Activated CD8-positive, alpha-beta T cell treated with anti-CD3 and anti-CD28 coated beads, Interleukin-2, amount 10 ng/mL, durations not matched to agents 7 days and 5 days (primary cell): ENCODE measurements around the gene CMTM3. TPM values are rescaled to one million over a fixed set of nuclear protein-coding genes. Genes with fewer than 3 reads are reported as not detected.
A peak's percentile ranks its signal among the peaks of the same experiment; 100 is the strongest.
"Not testable (repeated sequence)": the region's sequence is repeated elsewhere in the genome, so short reads cannot be mapped to it uniquely, and the experiment has no call there.

Experiments
- ATAC-seq: fragments of 150-1000 bp; cut with Tn5 transposase; one replicate; pipeline ENCODE4 v1.10.0; 2021; ENCODE audit warnings: moderate library complexity
- CTCF ChIA-PET: fragments of 350-600 bp; sonication (Branson Sonifier 250); formaldehyde crosslinking; loops from one replicate; lab custom pipeline; 2021; ENCODE audit warnings: antibody characterized with exemption; lab: Charles Lee
- POLR2A ChIA-PET: fragments of 350-600 bp; sonication (Branson Sonifier 250); formaldehyde crosslinking; loops from one replicate; lab custom pipeline; 2021; ENCODE audit warnings: antibody characterized with exemption; lab: Charles Lee
- DNase-seq: peaks from one replicate; pipeline ENCODE4 v3.0.0-alpha.2; 2020
- H3K27ac Mint-ChIP-seq: one replicate; pipeline ENCODE4 v1.8.0; 2021; ENCODE audit warnings: mild to moderate bottlenecking, mixed read lengths
- H3K27me3 Mint-ChIP-seq: one replicate; pipeline ENCODE4 v1.8.0; 2021; ENCODE audit warnings: low read depth, mixed read lengths
- H3K36me3 Mint-ChIP-seq: one replicate; pipeline ENCODE4 v1.8.0; 2021; ENCODE audit warnings: low read depth, mixed read lengths
- H3K4me1 Mint-ChIP-seq: one replicate; pipeline ENCODE4 v1.8.0; 2021; ENCODE audit warnings: low read depth, mixed read lengths
- H3K4me3 Mint-ChIP-seq: one replicate; pipeline ENCODE4 v1.8.0; 2021; ENCODE audit warnings: mild to moderate bottlenecking, mixed read lengths
- H3K9me3 Mint-ChIP-seq: one replicate; pipeline ENCODE4 v1.8.0; 2022; ENCODE audit warnings: mixed read lengths; ENCODE audit not compliant: insufficient read depth
- total RNA-seq, 2 experiments: library from RNA; stranded (reverse); gene quantifications; one replicate each; pipeline ENCODE4 v1.2.3, GENCODE V29; 2021

CMTM3 gene
- total RNA-seq, 2 experiments from 2014 or later = 102 to 104 TPM

GRCh38 chr16:66610111-66610820 lies 5.8 kb downstream of the CMTM3 start:
- Mint-ChIP-seq H3K4me1 (peaks cover 32% of the 10 kb centered on the region), H3K36me3 (peaks cover 62% of the 10 kb centered on the region), H3K9me3 (no peaks in the 10 kb centered on the region), H3K27me3 (no peaks in the 10 kb centered on the region), H3K27ac (peak overlapping the region; percentile 55), H3K4me3 (no peak overlapping the region)
- DNase-seq = no peak
- ATAC-seq = no peak
- ChIA-PET POLR2A (no interaction called here), CTCF (interaction anchor here (3.1 to 4.4 kb wide), 3 partner anchors 41 to 204 kb away, joined by 29 to 48 read pairs (median 36); no protein-coding TSS in a partner anchor)

GRCh38 chr16:66611911-66612310 lies 7.4 kb downstream of the CMTM3 start:
- H3K4me3 Mint-ChIP-seq, ATAC-seq, H3K9me3 Mint-ChIP-seq, H3K27me3 Mint-ChIP-seq, H3K27ac Mint-ChIP-seq, DNase-seq, POLR2A ChIA-PET: not testable (repeated sequence)
- CTCF ChIA-PET = interaction anchor here (0.7 to 1.1 kb wide), 2 partner anchors 12 to 219 kb away, joined by 3 read pairs; partner anchors contain the start of gene NAE1
- Mint-ChIP-seq H3K36me3 (peaks cover 55% of the 10 kb centered on the region), H3K4me1 (peaks cover 21% of the 10 kb centered on the region)

- ChIA-PET POLR2A (no interaction called here), CTCF (interaction anchor here (1.1 kb wide), 1 partner anchor 218 kb away, joined by 3 read pairs; the partner anchor contains the start of gene NAE1)
- no peak for DNase-seq
- Mint-ChIP-seq H3K27ac (no peak overlapping the region), H3K36me3 (peaks cover 51% of the 10 kb centered on the region), H3K4me1 (peaks cover 16% of the 10 kb centered on the region), H3K4me3 (no peak overlapping the region), H3K9me3 (no peaks in the 10 kb centered on the region), H3K27me3 (no peaks in the 10 kb centered on the region)
- ATAC-seq = no peak
Measured at GRCh38 chr16:66612422-66612821, 7.9 kb downstream of the CMTM3 start.

- H3K36me3 Mint-ChIP-seq = peaks cover 38% of the 10 kb centered on the region
- DNase-seq (no peak), ATAC-seq (no peak)
- no peaks in the 10 kb centered on the region for H3K9me3 Mint-ChIP-seq
- peaks cover 3% of the 10 kb centered on the region for H3K4me1 Mint-ChIP-seq
- CTCF ChIA-PET = interaction anchor here (0.6 kb wide), 1 partner anchor 48 kb away, joined by 3 read pairs; no protein-coding TSS in a partner anchor
- POLR2A ChIA-PET = interaction anchor here (0.7 to 0.8 kb wide), 2 partner anchors 58 to 271 kb away, joined by 3 to 4 read pairs; no protein-coding TSS in a partner anchor
- H3K27ac Mint-ChIP-seq = no peak overlapping the region
- H3K4me3 Mint-ChIP-seq = no peak overlapping the region
- H3K27me3 Mint-ChIP-seq = no peaks in the 10 kb centered on the region
Measured at GRCh38 chr16:66614161-66614802, 9.8 kb downstream of the CMTM3 start.

- CTCF ChIA-PET = no interaction called here
Measured at GRCh38 chr16:66616169-66616568, 11.7 kb downstream of the CMTM3 start.

GRCh38 chr16:66616592-66616991 lies 12.1 kb downstream of the CMTM3 start:
- POLR2A ChIA-PET = no interaction called here
- no peak for ATAC-seq
- H3K9me3 Mint-ChIP-seq = no peaks in the 10 kb centered on the region
- no peak overlapping the region for H3K27ac Mint-ChIP-seq
- no peaks in the 10 kb centered on the region for H3K27me3 Mint-ChIP-seq
- no peak overlapping the region for H3K4me3 Mint-ChIP-seq
- peaks cover 18% of the 10 kb centered on the region for H3K36me3 Mint-ChIP-seq
- H3K4me1 Mint-ChIP-seq = peaks cover 7% of the 10 kb centered on the region
- CTCF ChIA-PET = interaction anchor here (1.2 to 4.5 kb wide), 4 partner anchors 9 to 79 kb away, joined by 3 to 33 read pairs (median 10); no protein-coding TSS in a partner anchor
- no peak for DNase-seq

More at GRCh38 chr16:66616169-66616568, 11.7 kb downstream of the CMTM3 start:
- Mint-ChIP-seq H3K36me3 (peaks cover 22% of the 10 kb centered on the region), H3K27ac (no peak overlapping the region), H3K9me3 (no peaks in the 10 kb centered on the region), H3K4me3 (no peak overlapping the region), H3K27me3 (no peaks in the 10 kb centered on the region), H3K4me1 (peaks cover 7% of the 10 kb centered on the region)
- no peak for ATAC-seq
- DNase-seq = no peak
- POLR2A ChIA-PET = no interaction called here

- ATAC-seq (no peak), DNase-seq (no peak)
- Mint-ChIP-seq H3K4me1 (peaks cover 7% of the 10 kb centered on the region), H3K4me3 (no peak overlapping the region), H3K27ac (no peak overlapping the region), H3K9me3 (no peaks in the 10 kb centered on the region), H3K36me3 (peaks cover 16% of the 10 kb centered on the region), H3K27me3 (no peaks in the 10 kb centered on the region)
- ChIA-PET CTCF (interaction anchor here (1.2 to 4.5 kb wide), 5 partner anchors 9 to 210 kb away, joined by 3 to 33 read pairs (median 5); no protein-coding TSS in a partner anchor), POLR2A (interaction anchor here (0.6 kb wide), 1 partner anchor 19 kb away, joined by 4 read pairs; no protein-coding TSS in a partner anchor)
Measured at GRCh38 chr16:66617010-66617434, 12.5 kb downstream of the CMTM3 start.

GRCh38 chr16:66617728-66618127 lies 13.2 kb downstream of the CMTM3 start:
- Mint-ChIP-seq H3K9me3 (no peaks in the 10 kb centered on the region), H3K27me3 (no peaks in the 10 kb centered on the region), H3K27ac (no peak overlapping the region), H3K36me3 (peaks cover 10% of the 10 kb centered on the region), H3K4me1 (peaks cover 7% of the 10 kb centered on the region), H3K4me3 (no peak overlapping the region)
- ATAC-seq (no peak), DNase-seq (no peak)
- ChIA-PET CTCF (interaction anchor here (0.7 to 4.5 kb wide), 6 partner anchors 10 to 211 kb away, joined by 3 to 33 read pairs (median 4); partner anchors contain the start of gene DYNC1LI2), POLR2A (interaction anchor here (0.6 kb wide), 1 partner anchor 19 kb away, joined by 4 read pairs; no protein-coding TSS in a partner anchor)

- Mint-ChIP-seq H3K9me3 (no peaks in the 10 kb centered on the region), H3K4me3 (no peak overlapping the region), H3K36me3 (no peaks in the 10 kb centered on the region), H3K4me1 (peaks cover 7% of the 10 kb centered on the region), H3K27me3 (no peaks in the 10 kb centered on the region), H3K27ac (no peak overlapping the region)
- DNase-seq (no peak), ATAC-seq (no peak)
- ChIA-PET POLR2A (no interaction called here), CTCF (interaction anchor here (0.8 to 4.5 kb wide), 4 partner anchors 11 to 212 kb away, joined by 3 to 33 read pairs (median 10); partner anchors contain the start of gene NAE1)
Measured at GRCh38 chr16:66618588-66619375, 14.3 kb downstream of the CMTM3 start.

GRCh38 chr16:66619534-66620428 lies 15.3 kb downstream of the CMTM3 start:
- Mint-ChIP-seq H3K9me3 (no peaks in the 10 kb centered on the region), H3K27ac (no peak overlapping the region), H3K4me3 (no peak overlapping the region), H3K4me1 (peaks cover 7% of the 10 kb centered on the region), H3K27me3 (no peaks in the 10 kb centered on the region), H3K36me3 (no peaks in the 10 kb centered on the region)
- DNase-seq (no peak), ATAC-seq (no peak)
- CTCF ChIA-PET = interaction anchor here (4.5 kb wide), 1 partner anchor 12 kb away, joined by 33 read pairs; no protein-coding TSS in a partner anchor
- POLR2A ChIA-PET = interaction anchor here (1.0 kb wide), 1 partner anchor 31 kb away, joined by 3 read pairs; no protein-coding TSS in a partner anchor
